ENCODE results near the gene RNASEH2A.

GRCh38 chr19:12788682-12789097, 17.7 kb upstream of the RNASEH2A start:
- TF ChIP-seq, protein P1, sequence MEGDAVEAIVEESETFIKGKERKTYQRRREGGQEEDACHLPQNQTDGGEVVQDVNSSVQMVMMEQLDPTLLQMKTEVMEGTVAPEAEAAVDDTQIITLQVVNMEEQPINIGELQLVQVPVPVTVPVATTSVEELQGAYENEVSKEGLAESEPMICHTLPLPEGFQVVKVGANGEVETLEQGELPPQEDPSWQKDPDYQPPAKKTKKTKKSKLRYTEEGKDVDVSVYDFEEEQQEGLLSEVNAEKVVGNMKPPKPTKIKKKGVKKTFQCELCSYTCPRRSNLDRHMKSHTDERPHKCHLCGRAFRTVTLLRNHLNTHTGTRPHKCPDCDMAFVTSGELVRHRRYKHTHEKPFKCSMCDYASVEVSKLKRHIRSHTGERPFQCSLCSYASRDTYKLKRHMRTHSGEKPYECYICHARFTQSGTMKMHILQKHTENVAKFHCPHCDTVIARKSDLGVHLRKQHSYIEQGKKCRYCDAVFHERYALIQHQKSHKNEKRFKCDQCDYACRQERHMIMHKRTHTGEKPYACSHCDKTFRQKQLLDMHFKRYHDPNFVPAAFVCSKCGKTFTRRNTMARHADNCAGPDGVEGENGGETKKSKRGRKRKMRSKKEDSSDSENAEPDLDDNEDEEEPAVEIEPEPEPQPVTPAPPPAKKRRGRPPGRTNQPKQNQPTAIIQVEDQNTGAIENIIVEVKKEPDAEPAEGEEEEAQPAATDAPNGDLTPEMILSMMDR (IDR thresholded peaks at IDR 0.05), result no peak
- no peak for TF ChIP-seq ZFX (IDR thresholded peaks at IDR 0.05; ENCODE audit: borderline replicate concordance)
